ENCODE measurements around the gene SNX18.

The SNX18 gene

GRCh38 chr5:54570916-54571315 is 53.4 kb downstream of the SNX18 start:
- no peak for DNase-seq (ENCODE audit: low spot score)
- in situ Hi-C loops (cut with MboI; ENCODE audit: low sequenced_read_pairs, unreplicated experiment) = no loop called here
- TF ChIP-seq, protein P1, sequence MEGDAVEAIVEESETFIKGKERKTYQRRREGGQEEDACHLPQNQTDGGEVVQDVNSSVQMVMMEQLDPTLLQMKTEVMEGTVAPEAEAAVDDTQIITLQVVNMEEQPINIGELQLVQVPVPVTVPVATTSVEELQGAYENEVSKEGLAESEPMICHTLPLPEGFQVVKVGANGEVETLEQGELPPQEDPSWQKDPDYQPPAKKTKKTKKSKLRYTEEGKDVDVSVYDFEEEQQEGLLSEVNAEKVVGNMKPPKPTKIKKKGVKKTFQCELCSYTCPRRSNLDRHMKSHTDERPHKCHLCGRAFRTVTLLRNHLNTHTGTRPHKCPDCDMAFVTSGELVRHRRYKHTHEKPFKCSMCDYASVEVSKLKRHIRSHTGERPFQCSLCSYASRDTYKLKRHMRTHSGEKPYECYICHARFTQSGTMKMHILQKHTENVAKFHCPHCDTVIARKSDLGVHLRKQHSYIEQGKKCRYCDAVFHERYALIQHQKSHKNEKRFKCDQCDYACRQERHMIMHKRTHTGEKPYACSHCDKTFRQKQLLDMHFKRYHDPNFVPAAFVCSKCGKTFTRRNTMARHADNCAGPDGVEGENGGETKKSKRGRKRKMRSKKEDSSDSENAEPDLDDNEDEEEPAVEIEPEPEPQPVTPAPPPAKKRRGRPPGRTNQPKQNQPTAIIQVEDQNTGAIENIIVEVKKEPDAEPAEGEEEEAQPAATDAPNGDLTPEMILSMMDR (IDR thresholded peaks at IDR 0.05; ENCODE audit: borderline replicate concordance, control extremely low read depth, extremely low read depth, insufficient read depth, missing control alignments) = no peak

- in situ Hi-C loops (cut with MboI; ENCODE audit: low sequenced_read_pairs, unreplicated experiment) = no loop called here
- TF ChIP-seq, protein P1 (IDR thresholded peaks at IDR 0.05; ENCODE audit: borderline replicate concordance, control extremely low read depth, extremely low read depth, insufficient read depth, missing control alignments) = no peak
- no peak for DNase-seq (ENCODE audit: low spot score)
Observed at GRCh38 chr5:54571462-54571861, 53.9 kb downstream of the SNX18 start.

GRCh38 chr5:54573812-54574489 is 56.4 kb downstream of the SNX18 start:
- in situ Hi-C loops (cut with MboI; ENCODE audit: low sequenced_read_pairs, unreplicated experiment) = no loop called here
- TF ChIP-seq, protein P1 (IDR thresholded peaks at IDR 0.05; ENCODE audit: borderline replicate concordance, control extremely low read depth, extremely low read depth, insufficient read depth, missing control alignments) = no peak

DNA sequence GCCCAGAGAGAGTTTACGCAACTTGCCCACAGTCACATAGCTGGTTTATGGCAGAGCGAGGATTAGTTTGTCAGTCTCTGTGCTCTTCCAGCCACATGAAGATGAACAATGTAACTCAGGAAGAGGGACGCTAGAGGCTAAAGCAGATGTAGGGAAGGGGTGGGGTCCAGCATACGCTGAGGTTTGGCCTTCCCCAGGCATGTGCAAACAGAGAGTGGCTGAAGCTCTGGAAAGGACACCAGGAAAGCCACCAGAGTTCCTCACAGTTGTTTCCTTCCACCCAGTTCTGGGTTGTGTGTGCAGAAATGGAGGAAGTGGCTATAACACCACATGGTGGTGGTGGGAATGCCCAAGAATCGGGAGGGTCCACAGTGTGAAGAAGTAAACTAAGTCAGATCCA is 60.0 kb downstream of the SNX18 start:
- no peak for DNase-seq (ENCODE audit: low spot score)
- TF ChIP-seq, protein P1 (IDR thresholded peaks at IDR 0.05; ENCODE audit: borderline replicate concordance, control extremely low read depth, extremely low read depth, insufficient read depth, missing control alignments) = no peak
- in situ Hi-C loops (cut with MboI; ENCODE audit: low sequenced_read_pairs, unreplicated experiment) = no loop called here

More at GRCh38 chr5:54573812-54574489, 56.4 kb downstream of the SNX18 start:
- no peak for DNase-seq (ENCODE audit: low spot score)

GRCh38 chr5:54577937-54578653 is 60.5 kb downstream of the SNX18 start:
- in situ Hi-C loops (cut with MboI; ENCODE audit: low sequenced_read_pairs, unreplicated experiment) = no loop called here
- TF ChIP-seq, protein P1 (IDR thresholded peaks at IDR 0.05; ENCODE audit: borderline replicate concordance, control extremely low read depth, extremely low read depth, insufficient read depth, missing control alignments) = no peak
- no peak for DNase-seq (ENCODE audit: low spot score)

GRCh38 chr5:54579591-54580295 is 62.2 kb downstream of the SNX18 start:
- in situ Hi-C loops (cut with MboI; ENCODE audit: low sequenced_read_pairs, unreplicated experiment) = no loop called here
- TF ChIP-seq, protein P1 (IDR thresholded peaks at IDR 0.05; ENCODE audit: borderline replicate concordance, control extremely low read depth, extremely low read depth, insufficient read depth, missing control alignments) = no peak
- DNase-seq (ENCODE audit: low spot score) = no peak
